HEK293 (cell line): ENCODE data around the gene IKZF2.

Experiments used
- SP2 ChIP-seq: fragments of 450-650 bp; formaldehyde crosslinking; IDR thresholded peaks from 2 replicates; pipeline ENCODE4 v1.5.1; 2016; ENCODE audit warnings: missing biosample characterization, missing genetic modification characterization
- ZBTB20 ChIP-seq: fragments of 450-650 bp; formaldehyde crosslinking; IDR thresholded peaks from 2 replicates; pipeline ENCODE4 v1.5.1; 2016; ENCODE audit warnings: missing biosample characterization, missing genetic modification characterization
- ZNF121 ChIP-seq: fragments of 450-650 bp; formaldehyde crosslinking; IDR thresholded peaks from 2 replicates; pipeline ENCODE4 v1.5.1; 2016; ENCODE audit warnings: missing biosample characterization, missing genetic modification characterization
- ZNF248 ChIP-seq: fragments of 450-650 bp; formaldehyde crosslinking; IDR thresholded peaks from 2 replicates; pipeline ENCODE4 v1.5.1; 2017; ENCODE audit warnings: missing biosample characterization, missing genetic modification characterization
- ZNF335 ChIP-seq: fragments of 450-650 bp; formaldehyde crosslinking; conservative IDR thresholded peaks from 2 replicates; pipeline ENCODE4 v1.5.1; 2016; ENCODE audit warnings: missing biosample characterization, missing genetic modification characterization
- ZNF530 ChIP-seq: fragments of 450-650 bp; formaldehyde crosslinking; IDR thresholded peaks from 2 replicates; pipeline ENCODE4 v1.5.1; 2016; ENCODE audit warnings: low read depth, missing biosample characterization, missing genetic modification characterization
- ZNF600 ChIP-seq: fragments of 450-650 bp; formaldehyde crosslinking; IDR thresholded peaks from 2 replicates; pipeline ENCODE4 v1.5.1; 2016; ENCODE audit warnings: missing biosample characterization, missing genetic modification characterization
- ZNF830 ChIP-seq: fragments of 450-650 bp; IDR thresholded peaks from 2 replicates; pipeline ENCODE4 v1.5.0; 2018; ENCODE audit warnings: missing biosample characterization, missing genetic modification characterization, low read depth, mild to moderate bottlenecking, moderate library complexity
- TF ChIP-seq, protein P1 (sequence below): fragments of 450-650 bp; formaldehyde crosslinking; IDR thresholded peaks from 2 replicates; pipeline ENCODE4 v1.5.1; 2016; ENCODE audit warnings: missing biosample characterization, missing genetic modification characterization
- TF ChIP-seq, protein P2 (sequence below): fragments of 450-650 bp; formaldehyde crosslinking; IDR thresholded peaks from 2 replicates; pipeline ENCODE4 v1.5.1; 2016; ENCODE audit warnings: missing biosample characterization, missing genetic modification characterization

DNA sequence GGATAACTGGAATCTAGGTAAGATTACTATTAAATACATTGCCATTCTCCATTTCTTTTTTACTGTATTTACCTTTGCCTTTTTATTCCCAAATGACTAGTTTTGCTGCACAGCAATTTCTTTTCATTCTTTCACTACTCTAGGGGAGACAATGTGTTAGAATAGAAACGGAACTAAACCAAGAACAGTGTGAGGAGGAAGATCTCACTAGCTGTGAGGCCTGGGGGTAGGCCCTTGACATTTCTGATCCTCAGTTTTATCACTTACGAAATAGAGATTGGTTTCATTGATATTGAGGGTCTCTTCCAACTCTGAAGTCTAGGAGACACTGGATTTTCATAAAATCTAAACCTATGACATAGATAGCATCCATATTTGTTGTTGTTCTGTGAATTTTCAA lies 191.1 kb downstream of the IKZF2 start:
- TF ChIP-seq, protein P1, sequence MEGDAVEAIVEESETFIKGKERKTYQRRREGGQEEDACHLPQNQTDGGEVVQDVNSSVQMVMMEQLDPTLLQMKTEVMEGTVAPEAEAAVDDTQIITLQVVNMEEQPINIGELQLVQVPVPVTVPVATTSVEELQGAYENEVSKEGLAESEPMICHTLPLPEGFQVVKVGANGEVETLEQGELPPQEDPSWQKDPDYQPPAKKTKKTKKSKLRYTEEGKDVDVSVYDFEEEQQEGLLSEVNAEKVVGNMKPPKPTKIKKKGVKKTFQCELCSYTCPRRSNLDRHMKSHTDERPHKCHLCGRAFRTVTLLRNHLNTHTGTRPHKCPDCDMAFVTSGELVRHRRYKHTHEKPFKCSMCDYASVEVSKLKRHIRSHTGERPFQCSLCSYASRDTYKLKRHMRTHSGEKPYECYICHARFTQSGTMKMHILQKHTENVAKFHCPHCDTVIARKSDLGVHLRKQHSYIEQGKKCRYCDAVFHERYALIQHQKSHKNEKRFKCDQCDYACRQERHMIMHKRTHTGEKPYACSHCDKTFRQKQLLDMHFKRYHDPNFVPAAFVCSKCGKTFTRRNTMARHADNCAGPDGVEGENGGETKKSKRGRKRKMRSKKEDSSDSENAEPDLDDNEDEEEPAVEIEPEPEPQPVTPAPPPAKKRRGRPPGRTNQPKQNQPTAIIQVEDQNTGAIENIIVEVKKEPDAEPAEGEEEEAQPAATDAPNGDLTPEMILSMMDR (tag by site-specific recombination): no peak
- no peak for TF ChIP-seq ZNF830 (tag by site-specific recombination)
- TF ChIP-seq ZNF121: no peak
- TF ChIP-seq SP2 (tag by site-specific recombination): no peak
- TF ChIP-seq ZBTB20 (tag by site-specific recombination): no peak
- TF ChIP-seq ZNF530: no peak
- no peak for TF ChIP-seq ZNF600
- no peak for TF ChIP-seq ZNF248 (tag by site-specific recombination)
- TF ChIP-seq ZNF335 (tag by site-specific recombination): no peak
- TF ChIP-seq, protein P2, sequence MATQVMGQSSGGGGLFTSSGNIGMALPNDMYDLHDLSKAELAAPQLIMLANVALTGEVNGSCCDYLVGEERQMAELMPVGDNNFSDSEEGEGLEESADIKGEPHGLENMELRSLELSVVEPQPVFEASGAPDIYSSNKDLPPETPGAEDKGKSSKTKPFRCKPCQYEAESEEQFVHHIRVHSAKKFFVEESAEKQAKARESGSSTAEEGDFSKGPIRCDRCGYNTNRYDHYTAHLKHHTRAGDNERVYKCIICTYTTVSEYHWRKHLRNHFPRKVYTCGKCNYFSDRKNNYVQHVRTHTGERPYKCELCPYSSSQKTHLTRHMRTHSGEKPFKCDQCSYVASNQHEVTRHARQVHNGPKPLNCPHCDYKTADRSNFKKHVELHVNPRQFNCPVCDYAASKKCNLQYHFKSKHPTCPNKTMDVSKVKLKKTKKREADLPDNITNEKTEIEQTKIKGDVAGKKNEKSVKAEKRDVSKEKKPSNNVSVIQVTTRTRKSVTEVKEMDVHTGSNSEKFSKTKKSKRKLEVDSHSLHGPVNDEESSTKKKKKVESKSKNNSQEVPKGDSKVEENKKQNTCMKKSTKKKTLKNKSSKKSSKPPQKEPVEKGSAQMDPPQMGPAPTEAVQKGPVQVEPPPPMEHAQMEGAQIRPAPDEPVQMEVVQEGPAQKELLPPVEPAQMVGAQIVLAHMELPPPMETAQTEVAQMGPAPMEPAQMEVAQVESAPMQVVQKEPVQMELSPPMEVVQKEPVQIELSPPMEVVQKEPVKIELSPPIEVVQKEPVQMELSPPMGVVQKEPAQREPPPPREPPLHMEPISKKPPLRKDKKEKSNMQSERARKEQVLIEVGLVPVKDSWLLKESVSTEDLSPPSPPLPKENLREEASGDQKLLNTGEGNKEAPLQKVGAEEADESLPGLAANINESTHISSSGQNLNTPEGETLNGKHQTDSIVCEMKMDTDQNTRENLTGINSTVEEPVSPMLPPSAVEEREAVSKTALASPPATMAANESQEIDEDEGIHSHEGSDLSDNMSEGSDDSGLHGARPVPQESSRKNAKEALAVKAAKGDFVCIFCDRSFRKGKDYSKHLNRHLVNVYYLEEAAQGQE (tag by site-specific recombination): no peak
